ENCODE results near the gene KRT17.
"Not testable (repeated sequence)": the region's sequence is repeated elsewhere in the genome, so short reads cannot be mapped to it uniquely, and the experiment has no call there.

- TF ChIP-seq CTCF (IDR thresholded peaks at IDR 0.05); POLR2AphosphoS5 (IDR thresholded peaks at IDR 0.05); POLR2A (IDR thresholded peaks at IDR 0.05; ENCODE audit: low read depth): not testable (repeated sequence)
These were observed 3.6 kb upstream of the KRT17 start for GRCh38 chr17:41628073-41628370.
